DOHH2 (cell line): ENCODE data around the gene PTPRZ1.

Experiments
- EZH2phosphoT487 ChIP-seq: fragments of 200-600 bp; sonication (generic); IDR thresholded peaks from 2 replicates; pipeline ENCODE4 v1.6.1; 2017; ENCODE audit warnings: borderline replicate concordance, mild to moderate bottlenecking, antibody characterized with exemption, low read length, moderate library complexity, mixed read lengths
- TF ChIP-seq, protein P1 (sequence below): fragments of 200-600 bp; sonication (generic); IDR thresholded peaks from one replicate; pipeline ENCODE4 v1.5.1; 2014; ENCODE audit warnings: antibody characterized with exemption, mild to moderate bottlenecking, low read depth, low read length; ENCODE audit not compliant: poor library complexity, severe bottlenecking

GRCh38 chr7:121914676-121915279, 41.8 kb downstream of the PTPRZ1 start:
- TF ChIP-seq, protein P1, sequence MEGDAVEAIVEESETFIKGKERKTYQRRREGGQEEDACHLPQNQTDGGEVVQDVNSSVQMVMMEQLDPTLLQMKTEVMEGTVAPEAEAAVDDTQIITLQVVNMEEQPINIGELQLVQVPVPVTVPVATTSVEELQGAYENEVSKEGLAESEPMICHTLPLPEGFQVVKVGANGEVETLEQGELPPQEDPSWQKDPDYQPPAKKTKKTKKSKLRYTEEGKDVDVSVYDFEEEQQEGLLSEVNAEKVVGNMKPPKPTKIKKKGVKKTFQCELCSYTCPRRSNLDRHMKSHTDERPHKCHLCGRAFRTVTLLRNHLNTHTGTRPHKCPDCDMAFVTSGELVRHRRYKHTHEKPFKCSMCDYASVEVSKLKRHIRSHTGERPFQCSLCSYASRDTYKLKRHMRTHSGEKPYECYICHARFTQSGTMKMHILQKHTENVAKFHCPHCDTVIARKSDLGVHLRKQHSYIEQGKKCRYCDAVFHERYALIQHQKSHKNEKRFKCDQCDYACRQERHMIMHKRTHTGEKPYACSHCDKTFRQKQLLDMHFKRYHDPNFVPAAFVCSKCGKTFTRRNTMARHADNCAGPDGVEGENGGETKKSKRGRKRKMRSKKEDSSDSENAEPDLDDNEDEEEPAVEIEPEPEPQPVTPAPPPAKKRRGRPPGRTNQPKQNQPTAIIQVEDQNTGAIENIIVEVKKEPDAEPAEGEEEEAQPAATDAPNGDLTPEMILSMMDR: no peak
- TF ChIP-seq EZH2phosphoT487: no peak
